Nephron (organoid): Measurements from ENCODE around the gene ARHGAP15.
"Not testable (repeated sequence)": the region's sequence is repeated elsewhere in the genome, so short reads cannot be mapped to it uniquely, and the experiment has no call there.

Experiments used
- H3K27ac Mint-ChIP-seq, 3 experiments: 2 replicates each; pipeline ENCODE4 v1.8.0; 2020; ENCODE audit warnings: mixed read lengths in 3 of 3, mild to moderate bottlenecking in 2 of 3, moderate library complexity in 1 of 3
- H3K27me3 Mint-ChIP-seq: 2 replicates; pipeline ENCODE4 v1.8.0; 2021; ENCODE audit warnings: low read depth, mild to moderate bottlenecking, moderate library complexity, mixed read lengths
- H3K36me3 Mint-ChIP-seq: 2 replicates; pipeline ENCODE4 v1.8.0; 2020; ENCODE audit warnings: low read depth, mixed read lengths
- H3K4me1 Mint-ChIP-seq: 2 replicates; pipeline ENCODE4 v1.8.0; 2020; ENCODE audit warnings: mixed read lengths
- H3K4me3 Mint-ChIP-seq, 3 experiments: 2 replicates each; pipeline ENCODE4 v1.8.0; 2020; ENCODE audit warnings: mild to moderate bottlenecking in 3 of 3, mixed read lengths in 3 of 3, moderate library complexity in 2 of 3
- H3K9me3 Mint-ChIP-seq: 2 replicates; pipeline ENCODE4 v1.8.0; 2020; ENCODE audit warnings: mixed read lengths
- CTCF ChIP-seq, 3 experiments: fragments of 200-600 bp; sonication (generic); IDR thresholded peaks; one replicate each; pipeline ENCODE4 v1.5.0; 2021; ENCODE audit warnings: antibody characterized with exemption in 3 of 3; ENCODE audit not compliant: unreplicated experiment in 3 of 3

The ARHGAP15 gene

GRCh38 chr2:143087033-143087432 lies 42.2 kb upstream of the ARHGAP15 start:
- H3K9me3 Mint-ChIP-seq = peaks cover 2% of the 10 kb centered on the region
- H3K4me1 Mint-ChIP-seq = no peaks in the 10 kb centered on the region
- no peak for TF ChIP-seq CTCF (IDR thresholded peaks at IDR 0.05; ENCODE audit: unreplicated experiment in 3 of 3)
- H3K36me3 Mint-ChIP-seq = no peaks in the 10 kb centered on the region
- no peak overlapping the region for H3K4me3 Mint-ChIP-seq
- H3K27ac Mint-ChIP-seq = no peak overlapping the region
- no peaks in the 10 kb centered on the region for H3K27me3 Mint-ChIP-seq

- Mint-ChIP-seq H3K4me3 (no peak overlapping the region), H3K4me1 (no peaks in the 10 kb centered on the region), H3K9me3 (no peaks in the 10 kb centered on the region), H3K36me3 (no peaks in the 10 kb centered on the region), H3K27me3 (no peaks in the 10 kb centered on the region), H3K27ac (no peak overlapping the region)
- no peak for TF ChIP-seq CTCF (IDR thresholded peaks at IDR 0.05; ENCODE audit: unreplicated experiment in 3 of 3)
Measured at GRCh38 chr2:143088388-143088787, 40.8 kb upstream of the ARHGAP15 start.

- H3K36me3 Mint-ChIP-seq, H3K4me1 Mint-ChIP-seq, H3K27ac Mint-ChIP-seq, H3K9me3 Mint-ChIP-seq, H3K4me3 Mint-ChIP-seq, H3K27me3 Mint-ChIP-seq: not testable (repeated sequence)
Measured at GRCh38 chr2:143089520-143089919, 39.7 kb upstream of the ARHGAP15 start.

- Mint-ChIP-seq H3K4me1 (no peaks in the 10 kb centered on the region), H3K4me3 (no peak overlapping the region), H3K27ac (no peak overlapping the region), H3K36me3 (no peaks in the 10 kb centered on the region), H3K27me3 (no peaks in the 10 kb centered on the region), H3K9me3 (no peaks in the 10 kb centered on the region)
- TF ChIP-seq CTCF (IDR thresholded peaks at IDR 0.05; ENCODE audit: unreplicated experiment in 3 of 3) = peak; percentile 69 to 75 (median 72)
Measured at GRCh38 chr2:143110758-143111428, 18.3 kb upstream of the ARHGAP15 start.

- peaks cover 3% of the 10 kb centered on the region for H3K9me3 Mint-ChIP-seq
- H3K36me3 Mint-ChIP-seq = no peaks in the 10 kb centered on the region
- H3K4me3 Mint-ChIP-seq = no peak overlapping the region
- no peak for TF ChIP-seq CTCF (IDR thresholded peaks at IDR 0.05; ENCODE audit: unreplicated experiment in 3 of 3)
- H3K27ac Mint-ChIP-seq = no peak overlapping the region
- no peaks in the 10 kb centered on the region for H3K27me3 Mint-ChIP-seq
- H3K4me1 Mint-ChIP-seq = no peaks in the 10 kb centered on the region
Measured at GRCh38 chr2:143117225-143117624, 12.0 kb upstream of the ARHGAP15 start.

- Mint-ChIP-seq H3K4me3 (no peak overlapping the region), H3K9me3 (peaks cover 3% of the 10 kb centered on the region), H3K27me3 (no peaks in the 10 kb centered on the region), H3K27ac (no peak overlapping the region), H3K4me1 (no peaks in the 10 kb centered on the region), H3K36me3 (no peaks in the 10 kb centered on the region)
- TF ChIP-seq CTCF (IDR thresholded peaks at IDR 0.05; ENCODE audit: unreplicated experiment in 3 of 3) = no peak
Measured at GRCh38 chr2:143121079-143121478, 8.1 kb upstream of the ARHGAP15 start.
